Colonic mucosa (tissue), 4 donors: Measurements from ENCODE around the gene TSHZ2. TPM values are rescaled to one million over a fixed set of nuclear protein-coding genes. Genes with fewer than 3 reads are reported as not detected.

Source experiments
- DNase-seq: peaks from one replicate; pipeline ENCODE4 v3.0.0-alpha.2; 2020
- H3K27ac ChIP-seq: fragments of 200-600 bp; one replicate; pipeline ENCODE4 v1.8.0; 2021
- H3K27me3 ChIP-seq: fragments of 200-600 bp; one replicate; pipeline ENCODE4 v1.8.0; 2021
- H3K36me3 ChIP-seq: fragments of 200-600 bp; one replicate; pipeline ENCODE4 v1.8.0; 2021
- H3K4me1 ChIP-seq: fragments of 200-600 bp; one replicate; pipeline ENCODE4 v1.8.0; 2021; ENCODE audit warnings: mild to moderate bottlenecking
- H3K4me3 ChIP-seq: fragments of 200-600 bp; one replicate; pipeline ENCODE4 v1.8.0; 2021
- H3K9ac ChIP-seq, 2 donors: one replicate each; pipeline ENCODE4 v1.7.0; 2013; ENCODE audit warnings: control low read depth in 2 of 2, low read depth in 2 of 2, low read length in 2 of 2
- H3K9me3 ChIP-seq: fragments of 200-600 bp; one replicate; pipeline ENCODE4 v1.8.0; 2021
- intact Hi-C: fragments of 100-400 bp; cut with DNase I; formaldehyde crosslinking; loops from one replicate; pipeline ENCODE4 v1.14.1; 2022
- total RNA-seq, 2 donors: library from RNA; stranded (reverse); fragmentation: NEBNext Ultra II Directional in 1 of 2; extraction: Animal tissue kit (Norgen Biotek cat#: 25700) in 1 of 2; gene quantifications; one replicate each; pipeline ENCODE4 v1.2.1, GENCODE V29; 2021
- TF ChIP-seq, protein P1 (sequence below): fragments of 200-600 bp; IDR thresholded peaks from one replicate; pipeline ENCODE4 v1.8.0; 2022; ENCODE audit warnings: antibody characterized with exemption, mild to moderate bottlenecking
- donor health status: healthy.
- donor health status: DM: no; HTN: no; CAD: no.
- donor health status: DM: no; HTN: no; CAD: no.

The TSHZ2 gene
- total RNA-seq, 2 donors from 2014 or later, result 2.1 to 3.1 TPM

DNA sequence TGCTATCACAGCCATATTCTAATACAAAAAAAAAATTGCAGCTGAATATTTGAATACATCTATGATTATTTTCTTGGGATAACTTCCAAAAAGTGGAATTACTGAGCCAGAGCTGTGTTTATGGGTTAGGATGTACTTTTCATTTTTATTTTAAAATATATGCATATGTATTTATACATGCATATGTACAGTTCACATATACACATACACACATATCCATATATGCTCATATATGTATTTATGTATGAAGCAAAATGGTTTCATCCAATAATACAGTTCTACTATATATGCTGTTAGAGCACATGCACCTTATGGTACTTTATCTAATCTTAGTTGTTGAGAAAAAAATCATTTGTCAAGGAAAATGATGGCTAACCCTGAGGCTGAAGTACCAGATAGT lies 54.9 kb downstream of the TSHZ2 start:
- no peak overlapping the region for H3K27ac ChIP-seq
- H3K9me3 ChIP-seq, result no peaks in the 10 kb centered on the region
- no peaks in the 10 kb centered on the region for H3K36me3 ChIP-seq
- TF ChIP-seq, protein P1, sequence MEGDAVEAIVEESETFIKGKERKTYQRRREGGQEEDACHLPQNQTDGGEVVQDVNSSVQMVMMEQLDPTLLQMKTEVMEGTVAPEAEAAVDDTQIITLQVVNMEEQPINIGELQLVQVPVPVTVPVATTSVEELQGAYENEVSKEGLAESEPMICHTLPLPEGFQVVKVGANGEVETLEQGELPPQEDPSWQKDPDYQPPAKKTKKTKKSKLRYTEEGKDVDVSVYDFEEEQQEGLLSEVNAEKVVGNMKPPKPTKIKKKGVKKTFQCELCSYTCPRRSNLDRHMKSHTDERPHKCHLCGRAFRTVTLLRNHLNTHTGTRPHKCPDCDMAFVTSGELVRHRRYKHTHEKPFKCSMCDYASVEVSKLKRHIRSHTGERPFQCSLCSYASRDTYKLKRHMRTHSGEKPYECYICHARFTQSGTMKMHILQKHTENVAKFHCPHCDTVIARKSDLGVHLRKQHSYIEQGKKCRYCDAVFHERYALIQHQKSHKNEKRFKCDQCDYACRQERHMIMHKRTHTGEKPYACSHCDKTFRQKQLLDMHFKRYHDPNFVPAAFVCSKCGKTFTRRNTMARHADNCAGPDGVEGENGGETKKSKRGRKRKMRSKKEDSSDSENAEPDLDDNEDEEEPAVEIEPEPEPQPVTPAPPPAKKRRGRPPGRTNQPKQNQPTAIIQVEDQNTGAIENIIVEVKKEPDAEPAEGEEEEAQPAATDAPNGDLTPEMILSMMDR, result no peak
- no peak for DNase-seq
- intact Hi-C loops, result no loop called here
- H3K4me3 ChIP-seq, result no peak overlapping the region
- no peaks in the 10 kb centered on the region for H3K4me1 ChIP-seq
- no peak overlapping the region for H3K9ac ChIP-seq
- H3K27me3 ChIP-seq, result no peaks in the 10 kb centered on the region

DNA sequence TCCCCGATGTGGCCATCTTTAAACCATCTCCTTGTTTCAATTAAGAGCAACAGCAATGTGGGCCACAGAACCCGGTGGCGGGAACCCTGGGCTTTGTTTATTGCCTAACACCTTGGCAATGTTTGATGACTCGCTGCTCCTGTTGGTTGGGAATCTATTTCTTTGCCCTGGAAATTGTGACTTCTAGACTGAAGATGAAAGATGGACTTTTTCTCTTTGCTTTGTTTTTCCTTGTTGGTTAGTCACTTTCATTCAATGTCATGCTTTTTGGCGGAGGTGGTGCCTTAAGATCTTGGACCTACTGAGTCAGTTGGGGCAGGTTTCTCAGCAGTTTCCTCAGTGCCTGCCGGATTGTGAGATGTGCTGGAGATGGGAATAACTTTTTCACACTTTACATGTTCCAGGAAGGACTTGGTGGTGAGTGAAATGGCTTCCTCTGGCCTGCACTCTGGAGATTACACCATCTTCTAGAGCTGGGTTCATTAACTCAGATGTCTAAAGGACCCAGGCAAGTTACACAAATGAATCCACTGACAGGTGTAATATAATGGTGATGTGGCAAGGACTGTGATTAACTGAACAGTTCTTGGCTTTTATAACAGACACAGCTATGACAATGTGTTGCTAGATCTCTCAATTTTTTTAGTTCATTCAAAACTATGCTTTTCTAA lies 56.3 kb downstream of the TSHZ2 start:
- Histone ChIP-seq H3K27me3 (no peaks in the 10 kb centered on the region), H3K4me1 (no peaks in the 10 kb centered on the region), H3K27ac (no peak overlapping the region), H3K36me3 (no peaks in the 10 kb centered on the region), H3K9ac (no peak overlapping the region), H3K9me3 (no peaks in the 10 kb centered on the region), H3K4me3 (no peak overlapping the region)
- intact Hi-C loops, result no loop called here
- no peak for DNase-seq
- TF ChIP-seq, protein P1, result no peak

DNA sequence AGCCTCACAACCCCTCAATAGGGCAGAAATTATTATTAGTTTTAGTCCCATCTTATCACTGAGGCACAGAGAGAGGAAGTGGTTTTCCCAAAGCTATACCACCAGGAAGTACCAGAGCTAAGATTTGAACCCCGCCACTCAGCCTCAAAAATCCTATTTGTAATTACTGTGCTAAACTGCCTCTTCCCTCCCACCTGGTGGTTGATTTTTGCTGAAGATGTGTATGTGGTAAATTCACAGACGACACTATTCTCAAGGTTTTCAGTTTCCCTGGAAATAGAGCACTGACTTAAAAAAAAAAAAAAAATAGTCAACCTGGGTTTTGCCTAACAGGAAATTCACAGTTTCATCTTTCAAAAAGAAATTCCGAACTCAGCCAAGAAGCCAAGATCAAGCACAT lies 57.9 kb downstream of the TSHZ2 start:
- no peak for DNase-seq
- Histone ChIP-seq H3K4me1 (no peaks in the 10 kb centered on the region), H3K27ac (no peak overlapping the region), H3K27me3 (no peaks in the 10 kb centered on the region), H3K4me3 (no peak overlapping the region), H3K9me3 (no peaks in the 10 kb centered on the region), H3K36me3 (no peaks in the 10 kb centered on the region), H3K9ac (no peak overlapping the region)
- intact Hi-C loops, result no loop called here
- TF ChIP-seq, protein P1, result no peak

DNA sequence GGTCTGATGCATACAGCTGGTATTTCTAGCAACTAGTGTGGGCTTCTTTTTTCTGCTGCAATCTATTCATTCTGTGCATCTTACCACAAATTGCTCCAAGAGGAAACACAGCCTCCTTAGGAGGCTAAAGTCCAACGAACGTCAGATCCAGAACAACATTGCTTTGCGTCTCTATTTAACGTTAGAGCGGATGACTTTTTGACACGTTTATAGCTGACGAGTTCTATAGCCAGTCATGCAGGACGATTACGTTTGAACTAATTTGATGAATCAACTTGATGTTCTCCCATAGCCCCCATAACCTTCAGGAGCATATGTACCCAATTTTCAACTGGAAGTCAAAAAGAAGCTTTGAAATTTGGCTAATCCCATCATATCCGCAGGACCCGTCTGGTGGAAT lies 59.9 kb downstream of the TSHZ2 start:
- intact Hi-C loops, result no loop called here
- no peaks in the 10 kb centered on the region for H3K4me1 ChIP-seq
- H3K4me3 ChIP-seq, result no peak overlapping the region
- H3K36me3 ChIP-seq, result no peaks in the 10 kb centered on the region
- no peaks in the 10 kb centered on the region for H3K9me3 ChIP-seq
- DNase-seq, result no peak
- H3K27ac ChIP-seq, result no peak overlapping the region
- no peaks in the 10 kb centered on the region for H3K27me3 ChIP-seq
- TF ChIP-seq, protein P1, result no peak
- no peak overlapping the region for H3K9ac ChIP-seq

DNA sequence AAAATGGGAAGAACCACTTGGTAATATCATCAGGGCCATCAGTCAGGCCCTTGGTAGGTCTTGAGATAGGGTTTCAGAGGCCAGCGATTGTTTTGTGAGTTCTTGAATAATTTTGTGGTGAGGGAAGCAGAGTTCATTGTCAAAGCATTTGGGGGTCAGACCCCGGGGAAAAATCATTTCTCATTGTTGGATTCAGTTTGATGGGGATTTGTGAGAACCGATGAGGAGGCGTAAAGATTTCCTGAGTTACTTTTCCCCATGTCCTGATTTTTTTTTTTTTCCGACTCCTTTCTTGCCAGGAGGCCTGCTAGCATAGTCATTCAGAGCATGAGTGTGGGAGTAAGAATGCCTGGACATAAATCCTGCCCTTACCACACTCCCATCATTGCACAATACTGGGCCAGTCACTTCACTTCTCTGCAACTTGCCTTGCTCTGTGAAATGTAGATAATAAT lies 60.3 kb downstream of the TSHZ2 start:
- Histone ChIP-seq H3K27ac (no peak overlapping the region), H3K9me3 (no peaks in the 10 kb centered on the region), H3K4me3 (no peak overlapping the region), H3K27me3 (no peaks in the 10 kb centered on the region), H3K9ac (no peak overlapping the region), H3K36me3 (no peaks in the 10 kb centered on the region), H3K4me1 (no peaks in the 10 kb centered on the region)
- no peak for DNase-seq
- TF ChIP-seq, protein P1, result no peak
- intact Hi-C loops, result no loop called here
